Glutamatergic neuron (in vitro differentiated cells): ENCODE results near the gene IPMK. TPM values are rescaled to one million over a fixed set of nuclear protein-coding genes. Genes with fewer than 3 reads are reported as not detected.

Source experiments
- DNase-seq: peaks from one replicate; pipeline ENCODE4 v3.0.0; 2022
- H3K27ac Mint-ChIP-seq: one replicate; pipeline ENCODE4 v1.8.0; 2020; ENCODE audit warnings: mild to moderate bottlenecking, mixed read lengths, inconsistent platforms; ENCODE audit not compliant: unreplicated experiment
- H3K27me3 Mint-ChIP-seq: one replicate; pipeline ENCODE4 v1.8.0; 2020; ENCODE audit warnings: mild to moderate bottlenecking, moderate library complexity, mixed read lengths, inconsistent platforms; ENCODE audit not compliant: unreplicated experiment
- H3K36me3 Mint-ChIP-seq: one replicate; pipeline ENCODE4 v1.8.0; 2020; ENCODE audit warnings: mild to moderate bottlenecking, mixed read lengths, inconsistent platforms; ENCODE audit not compliant: unreplicated experiment
- H3K4me1 Mint-ChIP-seq: one replicate; pipeline ENCODE4 v1.8.0; 2020; ENCODE audit warnings: mild to moderate bottlenecking, low read depth, mixed read lengths, inconsistent platforms; ENCODE audit not compliant: unreplicated experiment
- H3K4me3 Mint-ChIP-seq: one replicate; pipeline ENCODE4 v1.8.0; 2020; ENCODE audit warnings: mild to moderate bottlenecking, mixed read lengths, inconsistent platforms; ENCODE audit not compliant: unreplicated experiment
- H3K9me3 Mint-ChIP-seq: one replicate; pipeline ENCODE4 v1.8.0; 2020; ENCODE audit warnings: mild to moderate bottlenecking, moderate library complexity, mixed read lengths, inconsistent platforms; ENCODE audit not compliant: unreplicated experiment
- CTCF ChIP-seq: fragments of 200-600 bp; sonication (generic); IDR thresholded peaks from one replicate; pipeline ENCODE4 v1.5.0; 2021; ENCODE audit not compliant: partially characterized antibody, unreplicated experiment
- total RNA-seq: library from RNA; stranded (reverse); fragmentation: NEBNext Ultra II Directional; extraction: Animal tissue kit (Norgen Biotek cat#: 25700); gene quantifications from one replicate; pipeline ENCODE4 v1.2.1, GENCODE V29; 2021; ENCODE audit not compliant: unreplicated experiment

The IPMK gene
- total RNA-seq, 1 donor from 2014 or later = 7.6 TPM

- Mint-ChIP-seq H3K9me3 (no peaks in the 10 kb centered on the region), H3K4me3 (no peak overlapping the region), H3K4me1 (no peaks in the 10 kb centered on the region), H3K27me3 (no peaks in the 10 kb centered on the region), H3K36me3 (no peaks in the 10 kb centered on the region), H3K27ac (no peak overlapping the region)
- peak; percentile 76 for TF ChIP-seq CTCF
- DNase-seq = no peak
Measured at GRCh38 chr10:58291538-58292174, 24.0 kb upstream of the IPMK start.

DNA sequence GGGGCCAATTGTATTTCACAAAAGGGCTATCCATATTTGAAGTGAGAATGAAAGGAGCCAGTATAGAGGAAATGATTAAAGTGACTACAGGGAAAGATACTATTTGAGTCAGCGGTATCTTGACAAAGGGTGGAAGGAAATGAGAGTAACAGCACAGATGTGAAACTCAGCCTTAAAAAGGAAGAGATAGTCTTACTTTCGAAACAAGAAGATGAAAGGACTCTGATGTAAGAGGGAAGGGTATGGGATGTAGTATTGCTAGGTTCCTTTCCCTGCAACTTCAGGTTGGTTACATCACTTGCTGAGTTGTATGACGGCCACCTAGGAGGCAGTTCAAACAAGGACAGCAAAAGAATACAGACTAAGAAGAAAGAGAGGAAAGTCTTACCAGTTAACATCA is 14.9 kb upstream of the IPMK start:
- Mint-ChIP-seq H3K36me3 (no peaks in the 10 kb centered on the region), H3K9me3 (no peaks in the 10 kb centered on the region), H3K4me1 (no peaks in the 10 kb centered on the region), H3K4me3 (no peak overlapping the region), H3K27me3 (no peaks in the 10 kb centered on the region), H3K27ac (no peak overlapping the region)
- no peak for TF ChIP-seq CTCF
- DNase-seq = no peak

DNA sequence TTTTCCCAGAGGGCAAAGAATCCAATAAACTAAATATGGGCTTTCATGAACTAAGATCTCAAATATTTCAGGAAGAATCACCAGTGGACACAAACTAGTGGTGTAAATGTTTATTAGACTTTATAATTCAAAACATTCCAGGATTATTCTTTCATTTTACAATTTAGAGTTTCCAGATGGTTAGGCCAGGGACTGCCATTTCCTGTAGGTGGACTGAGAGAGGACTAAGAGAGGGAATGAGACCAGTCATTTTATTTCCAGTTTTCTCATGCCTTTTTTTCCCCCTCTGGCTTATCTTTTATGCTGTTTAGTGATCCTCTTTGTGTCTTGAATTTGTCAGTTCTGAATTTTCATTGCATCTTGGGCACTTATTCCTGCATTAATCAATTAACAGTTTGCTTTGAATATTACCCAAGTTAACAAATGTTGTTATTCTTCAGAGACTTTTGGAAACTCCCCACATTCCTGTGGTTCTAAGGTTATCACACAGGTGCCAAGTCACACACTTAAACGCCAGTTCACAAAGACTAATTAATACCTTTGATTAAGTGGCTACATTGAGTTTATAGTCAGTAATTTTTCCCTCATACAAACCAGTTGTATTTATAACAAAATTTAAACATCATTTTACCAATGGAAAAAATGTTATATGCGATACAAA is 13.5 kb upstream of the IPMK start:
- H3K9me3 Mint-ChIP-seq = no peaks in the 10 kb centered on the region

DNA sequence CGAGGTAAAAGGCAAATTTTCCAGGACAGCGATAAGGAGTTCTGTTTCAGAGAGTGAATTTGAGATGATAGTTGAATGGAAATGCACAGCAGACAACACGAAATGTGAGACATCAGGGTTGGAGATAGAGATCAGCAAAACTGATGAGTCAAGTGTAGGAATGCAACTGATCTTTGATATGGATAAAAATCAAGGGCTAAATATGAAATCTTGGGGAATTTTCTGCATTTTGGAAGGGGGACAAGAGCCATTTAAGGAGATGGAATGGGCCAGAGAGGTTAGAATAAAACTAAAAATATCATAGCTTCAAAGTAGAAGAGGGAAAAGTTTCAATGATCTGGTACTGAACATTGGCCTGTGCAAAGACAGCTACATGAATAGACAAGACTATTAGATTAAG is 12.8 kb upstream of the IPMK start:
- H3K27me3 Mint-ChIP-seq = no peaks in the 10 kb centered on the region
- H3K9me3 Mint-ChIP-seq = no peaks in the 10 kb centered on the region
- no peaks in the 10 kb centered on the region for H3K36me3 Mint-ChIP-seq
- H3K4me1 Mint-ChIP-seq = no peaks in the 10 kb centered on the region
- H3K27ac Mint-ChIP-seq = no peak overlapping the region
- no peak for DNase-seq
- TF ChIP-seq CTCF = no peak
- no peak overlapping the region for H3K4me3 Mint-ChIP-seq

More for the DNA sequence above, 13.5 kb upstream of the IPMK start:
- Mint-ChIP-seq H3K4me3 (no peak overlapping the region), H3K4me1 (no peaks in the 10 kb centered on the region), H3K27me3 (no peaks in the 10 kb centered on the region), H3K27ac (no peak overlapping the region), H3K36me3 (no peaks in the 10 kb centered on the region)
- no peak for DNase-seq
- TF ChIP-seq CTCF = no peak

- H3K4me1 Mint-ChIP-seq = no peaks in the 10 kb centered on the region
- H3K4me3 Mint-ChIP-seq = no peak overlapping the region
- no peaks in the 10 kb centered on the region for H3K9me3 Mint-ChIP-seq
- no peaks in the 10 kb centered on the region for H3K27me3 Mint-ChIP-seq
- H3K36me3 Mint-ChIP-seq = no peaks in the 10 kb centered on the region
- no peak for DNase-seq
- no peak for TF ChIP-seq CTCF
- no peak overlapping the region for H3K27ac Mint-ChIP-seq
Measured at GRCh38 chr10:58278962-58279307, 11.2 kb upstream of the IPMK start.
